Loucy (cell line): Measurements from ENCODE around the gene NCAM1.

ENCODE experiments used
- CTCF ChIP-seq: fragments of 200-600 bp; sonication (generic); conservative IDR thresholded peaks from 2 replicates; pipeline ENCODE4 v1.5.1; 2014; ENCODE audit warnings: mild to moderate bottlenecking, antibody characterized with exemption, low read length
- EZH2phosphoT487 ChIP-seq: fragments of 200-600 bp; IDR thresholded peaks from 2 replicates; pipeline ENCODE4 v1.6.1; 2018; ENCODE audit warnings: antibody characterized with exemption, mild to moderate bottlenecking, moderate library complexity, borderline replicate concordance

- TF ChIP-seq CTCF (no peak), EZH2phosphoT487 (no peak)
Measured at GRCh38 chr11:113176599-113177360, 215.6 kb downstream of the NCAM1 start.
